NK-92 treated with Interleukin-12 subunit alpha and Interleukin-12 subunit beta, amount 100 ng/mL, for 24 hours (cell line): Measurements from ENCODE around the gene PCDHB6.
"Not testable (repeated sequence)": the region's sequence is repeated elsewhere in the genome, so short reads cannot be mapped to it uniquely, and the experiment has no call there.

ENCODE experiments used
- DNase-seq: peaks from one replicate; lab custom pipeline; 2025; lab: John Stamatoyannopoulos, UW

Gene PCDHB6

GRCh38 chr5:141172381-141173204, 22.7 kb downstream of the PCDHB6 start, which contains the start of gene PCDHB7:
Gene PCDHB7 (plus strand): TSS chr5:141172644. CDS start chr5:141172836, 192 bp downstream.
- no peak for DNase-seq

- not testable (repeated sequence) for DNase-seq
These were observed 24.6 kb downstream of the PCDHB6 start for GRCh38 chr5:141174291-141175104.

GRCh38 chr5:141175933-141176332, 26.1 kb downstream of the PCDHB6 start:
- no peak for DNase-seq

- not testable (repeated sequence) for DNase-seq
These were observed 27.8 kb downstream of the PCDHB6 start, which contains the start of gene PCDHB8 for GRCh38 chr5:141177577-141178191. Gene PCDHB8 (plus strand): TSS chr5:141177790. CDS start chr5:141178035, 245 bp downstream.

- not testable (repeated sequence) for DNase-seq
These were observed 29.5 kb downstream of the PCDHB6 start for GRCh38 chr5:141179371-141179770.

GRCh38 chr5:141179876-141180275, 30.0 kb downstream of the PCDHB6 start:
- not testable (repeated sequence) for DNase-seq

GRCh38 chr5:141180313-141180712, 30.5 kb downstream of the PCDHB6 start:
- DNase-seq: no peak

- DNase-seq: no peak
These were observed 32.4 kb downstream of the PCDHB6 start, which contains the start of gene PCDHB16 for GRCh38 chr5:141182248-141182647. Gene PCDHB16 (plus strand): TSS chr5:141182387. CDS start chr5:141182560, 173 bp downstream.

- DNase-seq: not testable (repeated sequence)
These were observed 34.4 kb downstream of the PCDHB6 start for GRCh38 chr5:141184117-141184855.

- no peak for DNase-seq
These were observed 37.1 kb downstream of the PCDHB6 start, which contains the start of gene PCDHB9 for GRCh38 chr5:141186897-141187512. Gene PCDHB9 (plus strand): TSS chr5:141187161. CDS start chr5:141187319, 158 bp downstream.

- not testable (repeated sequence) for DNase-seq
These were observed 38.8 kb downstream of the PCDHB6 start for GRCh38 chr5:141188682-141189081.

- not testable (repeated sequence) for DNase-seq
These were observed 39.3 kb downstream of the PCDHB6 start for GRCh38 chr5:141189131-141189530.

GRCh38 chr5:141192110-141192725, 42.4 kb downstream of the PCDHB6 start, which contains the start of gene PCDHB10:
Gene PCDHB10 (plus strand): TSS chr5:141192353. CDS start chr5:141192553, 200 bp downstream.
- peak; percentile 16 for DNase-seq

- not testable (repeated sequence) for DNase-seq
These were observed 44.5 kb downstream of the PCDHB6 start for GRCh38 chr5:141194332-141194731.

- no peak for DNase-seq
These were observed 46.5 kb downstream of the PCDHB6 start for GRCh38 chr5:141196363-141196762.

- DNase-seq: no peak
These were observed 49.7 kb downstream of the PCDHB6 start, which contains the start of gene PCDHB11 for GRCh38 chr5:141199359-141200235. Gene PCDHB11 (plus strand): TSS chr5:141199627. CDS start chr5:141199775, 148 bp downstream.

- DNase-seq: not testable (repeated sequence)
These were observed 51.3 kb downstream of the PCDHB6 start for GRCh38 chr5:141201126-141201525.

GRCh38 chr5:141201646-141202045, 51.8 kb downstream of the PCDHB6 start:
- DNase-seq: not testable (repeated sequence)
